Measurements from ENCODE around the gene MAD2L1BP. TPM values are rescaled to one million over a fixed set of nuclear protein-coding genes. Genes with fewer than 3 reads are reported as not detected.

MAD2L1BP gene
- total RNA-seq, 1 experiment from 2014 or later, result 30.1 TPM

DNA sequence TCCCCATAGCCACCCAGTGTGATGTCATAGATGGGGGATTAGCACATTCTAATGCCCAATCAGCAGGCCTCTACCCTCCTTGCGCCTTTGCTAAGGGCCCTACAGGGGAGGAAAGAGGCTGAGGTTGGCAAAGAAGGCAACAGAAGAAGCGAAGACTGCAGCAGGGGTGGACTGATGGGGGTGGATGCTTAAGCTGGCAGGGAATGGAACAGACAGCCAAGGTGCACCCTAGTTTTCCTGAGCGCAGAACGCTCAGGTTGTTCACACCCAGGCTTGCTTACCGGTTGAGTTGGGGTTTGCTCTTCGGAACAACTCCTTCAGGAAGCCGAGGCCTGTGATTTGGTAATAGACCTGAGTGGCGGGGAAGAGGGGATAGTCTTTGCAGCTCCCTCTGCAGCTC, 39.3 kb downstream of the MAD2L1BP start:
- POLR2A ChIA-PET, result no interaction called here
- CTCF ChIA-PET, result no interaction called here
- Mint-ChIP-seq H3K36me3 (peaks cover 63% of the 10 kb centered on the region), H3K4me1 (peaks cover 6% of the 10 kb centered on the region), H3K9me3 (no peaks in the 10 kb centered on the region), H3K27ac (no peak overlapping the region), H3K27me3 (ENCODE audit: low read depth) (no peaks in the 10 kb centered on the region), H3K4me3 (no peak overlapping the region)
- no peak for DNase-seq (ENCODE audit: low spot score)
- no peak for ATAC-seq
- TF ChIP-seq, protein P1, sequence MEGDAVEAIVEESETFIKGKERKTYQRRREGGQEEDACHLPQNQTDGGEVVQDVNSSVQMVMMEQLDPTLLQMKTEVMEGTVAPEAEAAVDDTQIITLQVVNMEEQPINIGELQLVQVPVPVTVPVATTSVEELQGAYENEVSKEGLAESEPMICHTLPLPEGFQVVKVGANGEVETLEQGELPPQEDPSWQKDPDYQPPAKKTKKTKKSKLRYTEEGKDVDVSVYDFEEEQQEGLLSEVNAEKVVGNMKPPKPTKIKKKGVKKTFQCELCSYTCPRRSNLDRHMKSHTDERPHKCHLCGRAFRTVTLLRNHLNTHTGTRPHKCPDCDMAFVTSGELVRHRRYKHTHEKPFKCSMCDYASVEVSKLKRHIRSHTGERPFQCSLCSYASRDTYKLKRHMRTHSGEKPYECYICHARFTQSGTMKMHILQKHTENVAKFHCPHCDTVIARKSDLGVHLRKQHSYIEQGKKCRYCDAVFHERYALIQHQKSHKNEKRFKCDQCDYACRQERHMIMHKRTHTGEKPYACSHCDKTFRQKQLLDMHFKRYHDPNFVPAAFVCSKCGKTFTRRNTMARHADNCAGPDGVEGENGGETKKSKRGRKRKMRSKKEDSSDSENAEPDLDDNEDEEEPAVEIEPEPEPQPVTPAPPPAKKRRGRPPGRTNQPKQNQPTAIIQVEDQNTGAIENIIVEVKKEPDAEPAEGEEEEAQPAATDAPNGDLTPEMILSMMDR (IDR thresholded peaks at IDR 0.05), result no peak
- TF ChIP-seq NFE2L1 (CRISPR knock-in tag; IDR thresholded peaks at IDR 0.05), result no peak
- no peak for TF ChIP-seq MXD4 (CRISPR knock-in tag; IDR thresholded peaks at IDR 0.05; ENCODE audit: borderline replicate concordance)
- TF ChIP-seq, protein P2, sequence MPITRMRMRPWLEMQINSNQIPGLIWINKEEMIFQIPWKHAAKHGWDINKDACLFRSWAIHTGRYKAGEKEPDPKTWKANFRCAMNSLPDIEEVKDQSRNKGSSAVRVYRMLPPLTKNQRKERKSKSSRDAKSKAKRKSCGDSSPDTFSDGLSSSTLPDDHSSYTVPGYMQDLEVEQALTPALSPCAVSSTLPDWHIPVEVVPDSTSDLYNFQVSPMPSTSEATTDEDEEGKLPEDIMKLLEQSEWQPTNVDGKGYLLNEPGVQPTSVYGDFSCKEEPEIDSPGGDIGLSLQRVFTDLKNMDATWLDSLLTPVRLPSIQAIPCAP (CRISPR knock-in tag; IDR thresholded peaks at IDR 0.05), result no peak
- TF ChIP-seq E2F1 (CRISPR knock-in tag; IDR thresholded peaks at IDR 0.05), result no peak
- no peak for TF ChIP-seq RORB (CRISPR knock-in tag; IDR thresholded peaks at IDR 0.05)
- no peak for TF ChIP-seq FOXK1 (CRISPR knock-in tag; IDR thresholded peaks at IDR 0.05)
- no peak for TF ChIP-seq TP53 (CRISPR knock-in tag; IDR thresholded peaks at IDR 0.05)
- TF ChIP-seq SP1 (CRISPR knock-in tag; conservative IDR thresholded peaks at IDR 0.05), result no peak
- TF ChIP-seq CDX4 (CRISPR knock-in tag; IDR thresholded peaks at IDR 0.05; ENCODE audit: borderline replicate concordance), result no peak
- TF ChIP-seq, protein P3, sequence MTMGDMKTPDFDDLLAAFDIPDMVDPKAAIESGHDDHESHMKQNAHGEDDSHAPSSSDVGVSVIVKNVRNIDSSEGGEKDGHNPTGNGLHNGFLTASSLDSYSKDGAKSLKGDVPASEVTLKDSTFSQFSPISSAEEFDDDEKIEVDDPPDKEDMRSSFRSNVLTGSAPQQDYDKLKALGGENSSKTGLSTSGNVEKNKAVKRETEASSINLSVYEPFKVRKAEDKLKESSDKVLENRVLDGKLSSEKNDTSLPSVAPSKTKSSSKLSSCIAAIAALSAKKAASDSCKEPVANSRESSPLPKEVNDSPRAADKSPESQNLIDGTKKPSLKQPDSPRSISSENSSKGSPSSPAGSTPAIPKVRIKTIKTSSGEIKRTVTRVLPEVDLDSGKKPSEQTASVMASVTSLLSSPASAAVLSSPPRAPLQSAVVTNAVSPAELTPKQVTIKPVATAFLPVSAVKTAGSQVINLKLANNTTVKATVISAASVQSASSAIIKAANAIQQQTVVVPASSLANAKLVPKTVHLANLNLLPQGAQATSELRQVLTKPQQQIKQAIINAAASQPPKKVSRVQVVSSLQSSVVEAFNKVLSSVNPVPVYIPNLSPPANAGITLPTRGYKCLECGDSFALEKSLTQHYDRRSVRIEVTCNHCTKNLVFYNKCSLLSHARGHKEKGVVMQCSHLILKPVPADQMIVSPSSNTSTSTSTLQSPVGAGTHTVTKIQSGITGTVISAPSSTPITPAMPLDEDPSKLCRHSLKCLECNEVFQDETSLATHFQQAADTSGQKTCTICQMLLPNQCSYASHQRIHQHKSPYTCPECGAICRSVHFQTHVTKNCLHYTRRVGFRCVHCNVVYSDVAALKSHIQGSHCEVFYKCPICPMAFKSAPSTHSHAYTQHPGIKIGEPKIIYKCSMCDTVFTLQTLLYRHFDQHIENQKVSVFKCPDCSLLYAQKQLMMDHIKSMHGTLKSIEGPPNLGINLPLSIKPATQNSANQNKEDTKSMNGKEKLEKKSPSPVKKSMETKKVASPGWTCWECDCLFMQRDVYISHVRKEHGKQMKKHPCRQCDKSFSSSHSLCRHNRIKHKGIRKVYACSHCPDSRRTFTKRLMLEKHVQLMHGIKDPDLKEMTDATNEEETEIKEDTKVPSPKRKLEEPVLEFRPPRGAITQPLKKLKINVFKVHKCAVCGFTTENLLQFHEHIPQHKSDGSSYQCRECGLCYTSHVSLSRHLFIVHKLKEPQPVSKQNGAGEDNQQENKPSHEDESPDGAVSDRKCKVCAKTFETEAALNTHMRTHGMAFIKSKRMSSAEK (CRISPR knock-in tag; IDR thresholded peaks at IDR 0.05; ENCODE audit: borderline replicate concordance), result no peak
- TF ChIP-seq ZNF423 (CRISPR knock-in tag; IDR thresholded peaks at IDR 0.05), result no peak
- TF ChIP-seq, protein P4, sequence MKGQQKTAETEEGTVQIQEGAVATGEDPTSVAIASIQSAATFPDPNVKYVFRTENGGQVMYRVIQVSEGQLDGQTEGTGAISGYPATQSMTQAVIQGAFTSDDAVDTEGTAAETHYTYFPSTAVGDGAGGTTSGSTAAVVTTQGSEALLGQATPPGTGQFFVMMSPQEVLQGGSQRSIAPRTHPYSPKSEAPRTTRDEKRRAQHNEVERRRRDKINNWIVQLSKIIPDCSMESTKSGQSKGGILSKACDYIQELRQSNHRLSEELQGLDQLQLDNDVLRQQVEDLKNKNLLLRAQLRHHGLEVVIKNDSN (CRISPR knock-in tag; IDR thresholded peaks at IDR 0.05), result no peak
- no peak for TF ChIP-seq GTF2I (CRISPR knock-in tag; conservative IDR thresholded peaks at IDR 0.05)

DNA sequence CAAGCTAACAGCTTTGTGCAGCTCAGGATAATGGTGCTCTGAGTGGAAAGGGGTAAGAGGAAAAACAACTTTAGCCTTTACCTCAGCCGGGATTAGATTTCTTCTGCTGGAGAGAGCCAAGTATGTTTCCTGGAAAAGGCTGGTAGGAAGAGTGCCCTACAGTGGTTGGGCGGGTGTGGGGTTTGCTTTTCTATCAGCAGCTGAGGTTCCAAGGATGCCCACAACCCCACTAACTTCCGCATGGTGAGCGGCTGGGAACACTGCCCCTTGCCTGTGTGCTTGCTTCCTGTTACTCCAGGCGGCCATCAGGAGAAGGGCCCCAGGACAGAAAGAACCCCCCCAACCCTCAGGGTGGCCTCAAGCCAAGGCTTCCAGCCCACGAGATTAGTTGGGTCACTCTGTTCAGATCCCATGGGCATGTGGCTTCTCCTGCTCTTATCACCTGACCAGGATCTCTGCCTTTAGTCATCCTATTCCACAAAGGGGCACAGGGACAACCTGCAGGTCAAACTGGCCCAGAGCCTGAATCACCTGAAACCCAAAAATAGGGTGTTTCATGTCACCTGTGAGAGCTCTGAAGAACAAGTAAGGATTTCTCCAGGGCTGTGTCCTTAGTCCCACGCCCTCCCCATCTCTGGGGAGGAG, 41.4 kb downstream of the MAD2L1BP start:
- Mint-ChIP-seq H3K27me3 (ENCODE audit: low read depth) (no peaks in the 10 kb centered on the region), H3K4me3 (no peak overlapping the region), H3K4me1 (no peaks in the 10 kb centered on the region), H3K36me3 (peaks cover 53% of the 10 kb centered on the region), H3K9me3 (no peaks in the 10 kb centered on the region), H3K27ac (no peak overlapping the region)
- ChIA-PET CTCF (no interaction called here), POLR2A (interaction anchor here (0.6 kb wide), 1 partner anchor 139 kb away, joined by 4 read pairs; no protein-coding TSS in a partner anchor)
- no peak for DNase-seq (ENCODE audit: low spot score)
- ATAC-seq, result no peak
- TF ChIP-seq HMGA2 (CRISPR knock-in tag; IDR thresholded peaks at IDR 0.05) (no peak), STAT6 (CRISPR knock-in tag; conservative IDR thresholded peaks at IDR 0.05; ENCODE audit: low read depth) (no peak), ATF3 (CRISPR knock-in tag; conservative IDR thresholded peaks at IDR 0.05) (no peak), FOXP1 (CRISPR knock-in tag; IDR thresholded peaks at IDR 0.05; ENCODE audit: borderline replicate concordance) (no peak), ATF1 (CRISPR knock-in tag; IDR thresholded peaks at IDR 0.05) (no peak), TEAD4 (CRISPR knock-in tag; IDR thresholded peaks at IDR 0.05) (no peak), SP1 (CRISPR knock-in tag; conservative IDR thresholded peaks at IDR 0.05) (no peak), ZNF121 (CRISPR knock-in tag; IDR thresholded peaks at IDR 0.05) (no peak)
- TF ChIP-seq, protein P5, sequence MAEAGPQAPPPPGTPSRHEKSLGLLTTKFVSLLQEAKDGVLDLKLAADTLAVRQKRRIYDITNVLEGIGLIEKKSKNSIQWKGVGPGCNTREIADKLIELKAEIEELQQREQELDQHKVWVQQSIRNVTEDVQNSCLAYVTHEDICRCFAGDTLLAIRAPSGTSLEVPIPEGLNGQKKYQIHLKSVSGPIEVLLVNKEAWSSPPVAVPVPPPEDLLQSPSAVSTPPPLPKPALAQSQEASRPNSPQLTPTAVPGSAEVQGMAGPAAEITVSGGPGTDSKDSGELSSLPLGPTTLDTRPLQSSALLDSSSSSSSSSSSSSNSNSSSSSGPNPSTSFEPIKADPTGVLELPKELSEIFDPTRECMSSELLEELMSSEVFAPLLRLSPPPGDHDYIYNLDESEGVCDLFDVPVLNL (CRISPR knock-in tag; IDR thresholded peaks at IDR 0.05; ENCODE audit: borderline replicate concordance, low read depth), result no peak

Measured in WTC11 (cell line).